Kidney tubule cell (primary cell): ENCODE data around the gene IL4R.

ENCODE experiments used
- DNase-seq: peaks from one replicate; pipeline ENCODE4 v3.0.0-alpha.2; 2018; ENCODE audit warnings: low spot score

The IL4R gene

GRCh38 chr16:27315333-27316037 lies 1.7 kb downstream of the IL4R start:
- DNase-seq = peak; percentile 50

- DNase-seq = no peak
Observed at GRCh38 chr16:27316038-27316680, 2.4 kb downstream of the IL4R start.

GRCh38 chr16:27317320-27317719 lies 3.5 kb downstream of the IL4R start:
- DNase-seq = no peak

- DNase-seq = no peak
Observed at GRCh38 chr16:27317738-27318391, 4.1 kb downstream of the IL4R start.

- peak; percentile 38 for DNase-seq
Observed at GRCh38 chr16:27318392-27319256, 4.8 kb downstream of the IL4R start.

- no peak for DNase-seq
Observed at GRCh38 chr16:27319257-27319965, 5.6 kb downstream of the IL4R start.

- DNase-seq = no peak
Observed at GRCh38 chr16:27320261-27321012, 6.7 kb downstream of the IL4R start.

- DNase-seq = peak; percentile 68
Observed at GRCh38 chr16:27321013-27321915, 7.5 kb downstream of the IL4R start.

- DNase-seq = peak; percentile 63
Observed at GRCh38 chr16:27322858-27323780, 9.3 kb downstream of the IL4R start.

GRCh38 chr16:27323781-27324561 lies 10.2 kb downstream of the IL4R start:
- DNase-seq = no peak

- no peak for DNase-seq
Observed at GRCh38 chr16:27324851-27325301, 11.1 kb downstream of the IL4R start.

- DNase-seq = no peak
Observed at GRCh38 chr16:27325736-27326135, 12.0 kb downstream of the IL4R start.

- DNase-seq = no peak
Observed at GRCh38 chr16:27326251-27326650, 12.5 kb downstream of the IL4R start.

- DNase-seq = peak; percentile 95
Observed at GRCh38 chr16:27326738-27327585, 13.2 kb downstream of the IL4R start.

- no peak for DNase-seq
Observed at GRCh38 chr16:27327586-27327915, 13.8 kb downstream of the IL4R start.

- DNase-seq = no peak
Observed at GRCh38 chr16:27328937-27329336, 15.2 kb downstream of the IL4R start.
